ENCODE data around the gene TPRKB.
"Not testable (repeated sequence)": the region's sequence is repeated elsewhere in the genome, so short reads cannot be mapped to it uniquely, and the experiment has no call there.

TPRKB gene

DNA sequence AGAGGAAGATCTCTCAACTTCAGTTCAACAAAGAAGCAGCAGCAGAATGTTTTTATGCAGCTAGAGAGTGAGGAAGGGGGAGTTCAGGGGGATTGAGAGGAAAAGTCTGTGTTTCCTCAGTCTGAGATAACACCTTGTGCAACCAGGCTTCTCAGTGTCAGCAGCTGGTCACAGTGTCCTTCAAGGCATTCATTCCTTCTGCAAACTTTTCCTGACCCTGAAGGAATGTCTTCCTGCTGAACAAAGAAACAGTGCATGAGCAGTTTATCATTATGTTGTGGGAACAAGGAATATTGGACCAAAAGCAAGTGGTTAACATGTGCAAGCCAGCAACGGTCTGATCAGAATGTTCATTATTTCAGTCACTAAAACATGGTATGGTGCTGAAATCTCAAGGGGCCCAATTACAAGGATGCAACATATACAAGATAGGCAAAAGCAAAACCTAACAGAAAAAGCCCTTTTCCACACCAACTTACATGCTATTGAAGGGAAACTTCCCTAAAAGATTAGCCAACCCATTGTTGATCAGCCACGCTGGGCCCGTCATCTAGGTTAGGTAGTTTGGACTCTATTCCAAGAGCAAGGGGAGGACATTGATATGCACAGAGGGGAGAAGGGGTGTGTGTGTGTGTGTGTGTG lies 34.2 kb downstream of the TPRKB start:
- not testable (repeated sequence) for DNase-seq (ENCODE audit: low read depth, low spot score); H3K4me3 ChIP-seq (ENCODE audit: low read length)

DNA sequence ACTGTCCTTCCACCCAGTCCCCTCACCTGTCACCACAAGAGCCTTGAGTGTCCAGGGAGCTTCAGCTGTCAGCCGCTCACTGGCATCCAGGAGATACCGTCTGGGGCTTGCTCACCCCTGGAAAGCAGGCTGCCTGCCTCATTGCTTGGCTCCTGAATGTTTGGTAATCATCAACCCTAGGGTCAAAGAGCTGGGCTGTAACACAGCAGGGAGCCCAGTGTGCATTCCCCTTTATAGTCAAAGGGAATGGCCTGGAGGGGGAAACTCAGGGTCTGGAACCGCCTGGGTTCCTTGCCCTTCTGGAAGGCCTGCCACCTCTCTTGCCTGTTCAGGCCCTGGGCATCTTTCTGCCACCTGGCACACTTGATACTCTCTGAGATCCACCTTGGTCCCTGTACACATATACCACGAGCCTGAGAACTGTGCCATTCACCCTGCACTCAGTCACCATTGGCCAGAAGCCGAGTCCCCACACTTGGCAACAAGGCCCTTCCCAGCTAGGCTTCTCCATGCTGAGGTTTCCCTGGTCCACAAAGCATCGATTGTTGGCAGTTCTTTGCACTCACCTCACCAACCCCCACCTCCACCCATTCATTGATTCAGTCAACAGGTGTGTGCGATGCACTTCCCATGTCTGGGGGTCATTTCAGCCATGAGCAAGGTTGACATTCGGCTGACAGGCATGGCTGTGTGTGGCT lies 35.0 kb downstream of the TPRKB start:
- no peak for DNase-seq (ENCODE audit: low read depth, low spot score)
- no peak overlapping the region for H3K4me3 ChIP-seq (ENCODE audit: low read length)

DNA sequence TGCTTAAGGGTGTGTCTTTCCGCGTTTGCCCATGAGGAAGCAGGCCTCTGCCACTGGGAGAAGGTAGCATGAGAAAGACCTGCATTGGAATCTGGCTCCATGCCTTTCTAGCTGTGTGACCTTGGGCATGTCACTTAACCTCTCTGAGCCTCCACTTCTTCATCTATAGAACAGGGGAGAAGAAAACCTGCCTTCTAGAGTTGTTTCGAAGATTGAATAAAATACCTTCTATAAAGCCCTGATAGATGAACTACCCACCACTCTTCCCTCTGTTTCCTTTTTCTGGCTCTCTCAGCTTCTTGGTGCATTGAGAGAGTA lies 35.7 kb downstream of the TPRKB start:
- not testable (repeated sequence) for DNase-seq (ENCODE audit: low read depth, low spot score); H3K4me3 ChIP-seq (ENCODE audit: low read length)

DNA sequence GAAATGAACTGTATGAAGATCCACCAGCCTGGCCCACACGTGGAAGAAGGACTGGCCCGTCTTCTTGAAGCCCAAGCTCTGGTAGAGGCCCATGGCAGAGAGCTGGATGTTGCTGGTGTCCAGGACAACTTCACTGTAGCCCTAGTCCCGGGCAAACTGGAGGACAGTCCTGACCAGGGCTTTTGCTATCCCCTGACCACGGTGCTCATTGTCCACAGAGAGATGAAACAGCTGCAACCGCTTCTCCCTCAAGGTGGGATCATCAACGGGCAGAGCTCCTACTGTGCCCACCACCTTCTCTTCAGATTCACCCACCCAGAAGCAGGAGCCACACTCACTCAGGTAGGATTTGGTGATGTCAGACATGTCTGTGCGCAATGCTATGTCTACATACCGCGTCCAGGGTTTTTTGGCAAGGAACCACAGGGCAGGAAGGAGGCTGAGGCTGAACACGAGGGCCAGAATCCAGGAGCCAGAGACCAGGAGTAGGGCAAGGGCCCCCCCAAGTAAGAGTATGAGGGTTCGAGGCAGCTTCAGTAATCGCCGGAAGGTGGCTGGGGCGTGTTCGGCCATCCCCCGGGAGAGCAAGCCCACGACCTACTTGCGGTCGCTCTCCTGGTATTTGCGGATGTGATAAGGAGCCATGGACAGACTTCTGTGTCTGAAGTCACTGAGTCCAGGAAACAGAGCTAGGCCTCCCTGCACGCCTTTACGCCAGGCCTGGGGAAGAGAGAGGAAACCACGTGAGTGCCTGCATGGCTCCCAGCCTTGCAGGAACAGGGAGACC lies 36.3 kb downstream of the TPRKB start:
- no peak overlapping the region for H3K4me3 ChIP-seq (ENCODE audit: low read length)
- DNase-seq (ENCODE audit: low read depth, low spot score), result no peak

DNA sequence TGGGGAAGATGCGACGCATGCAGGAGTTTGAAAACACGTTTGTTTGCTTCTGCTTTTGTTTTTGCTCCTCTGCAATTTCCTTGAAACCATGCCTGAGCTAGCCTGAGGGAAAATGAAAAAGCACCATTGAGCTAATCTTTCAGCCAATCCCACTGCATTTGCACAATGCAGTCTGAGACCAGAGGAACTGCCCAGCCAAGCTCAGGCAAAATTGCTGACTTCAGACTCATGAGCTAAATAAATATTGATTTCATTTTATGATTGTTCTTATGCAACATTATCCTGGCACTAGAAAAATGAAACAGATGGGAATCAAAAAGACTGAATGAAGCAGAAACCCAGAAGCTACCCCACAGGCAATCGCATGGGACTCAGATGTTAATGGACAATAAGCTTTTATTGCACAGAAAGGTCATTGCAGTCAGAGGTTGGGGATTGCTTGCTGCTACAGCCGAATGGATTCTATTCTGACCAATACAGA lies 37.0 kb downstream of the TPRKB start:
- H3K4me3 ChIP-seq (ENCODE audit: low read length), result no peak overlapping the region
- no peak for DNase-seq (ENCODE audit: low read depth, low spot score)

DNA sequence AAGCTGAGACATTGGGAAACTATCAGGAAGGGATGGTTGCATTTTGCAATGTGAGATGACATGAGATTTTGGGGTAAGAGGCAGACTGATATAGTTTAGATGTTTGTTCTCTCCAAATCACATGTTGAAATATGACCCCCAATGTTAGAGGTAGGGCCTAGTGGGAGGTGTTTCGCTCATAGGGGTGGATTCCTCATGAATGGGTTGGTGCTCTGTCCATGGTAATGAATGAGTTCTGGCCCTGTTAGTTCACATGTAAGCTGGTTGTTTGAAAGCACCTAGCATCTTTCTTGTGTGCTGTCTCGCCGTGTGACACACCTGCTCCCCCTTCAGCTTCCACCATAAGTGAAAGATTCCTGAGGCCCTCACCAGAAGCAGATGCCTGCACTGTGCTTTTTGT lies 37.7 kb downstream of the TPRKB start:
- DNase-seq (ENCODE audit: low read depth, low spot score), result no peak
- no peak overlapping the region for H3K4me3 ChIP-seq (ENCODE audit: low read length)

DNA sequence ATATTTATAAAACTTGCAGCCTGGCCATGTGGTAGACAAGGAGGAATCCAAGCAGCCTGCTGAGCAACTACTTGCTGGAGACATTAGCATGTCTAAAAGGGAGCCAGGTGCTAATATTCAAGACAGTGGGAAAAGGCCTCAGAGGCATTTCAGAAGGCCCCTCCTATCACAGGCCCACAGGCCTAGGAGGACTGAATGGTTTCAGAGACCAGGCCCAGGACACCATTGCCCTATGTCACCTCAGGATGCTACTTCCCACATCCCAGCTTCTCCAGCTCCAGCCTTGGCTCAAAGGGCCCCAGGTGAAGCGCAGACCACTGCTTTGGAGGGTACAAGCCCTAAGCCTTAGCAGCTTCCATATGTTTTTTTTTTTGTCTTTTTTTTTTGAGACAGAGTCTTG lies 39.0 kb downstream of the TPRKB start:
- H3K4me3 ChIP-seq (ENCODE audit: low read length), result no peak overlapping the region
- no peak for DNase-seq (ENCODE audit: low read depth, low spot score)

DNA sequence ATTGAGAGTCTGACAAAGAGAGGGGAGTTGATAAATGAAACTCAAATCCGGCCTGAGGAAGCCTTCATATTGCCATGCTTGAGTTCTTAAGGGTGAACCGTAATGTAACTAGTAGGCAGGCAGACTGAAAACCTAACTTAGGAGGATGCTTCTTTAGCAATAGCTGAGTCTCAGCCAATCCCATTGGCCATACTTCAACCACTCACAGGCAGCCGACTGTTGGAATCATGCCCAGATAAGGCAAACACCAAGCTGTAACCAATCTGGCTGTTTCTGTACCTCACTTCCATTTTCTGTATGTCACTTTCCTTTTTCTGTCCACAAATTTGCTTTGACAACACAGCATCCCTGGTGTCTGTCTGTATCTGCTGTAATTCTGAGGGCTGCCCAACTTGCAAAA lies 39.5 kb downstream of the TPRKB start:
- H3K4me3 ChIP-seq (ENCODE audit: low read length), result no peak overlapping the region
- no peak for DNase-seq (ENCODE audit: low read depth, low spot score)

DNA sequence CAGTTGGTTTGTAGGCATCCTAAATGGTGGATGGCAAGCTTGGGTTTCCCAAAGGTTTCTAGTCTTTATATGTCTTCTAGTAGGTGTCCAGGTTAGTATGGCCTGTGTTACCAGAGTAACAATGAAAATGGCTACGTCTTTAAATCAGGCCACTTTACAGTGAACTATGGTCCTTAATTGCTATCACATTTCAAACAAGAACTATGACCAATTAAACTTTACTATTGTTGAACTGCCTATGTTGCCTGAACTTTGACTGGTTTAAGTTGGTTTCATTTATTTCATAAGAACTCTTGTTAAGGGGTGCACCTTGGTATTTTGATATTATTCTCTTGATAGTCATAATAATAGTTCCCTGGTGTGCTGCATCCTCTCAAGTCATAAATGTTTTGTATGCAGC lies 40.2 kb downstream of the TPRKB start:
- not testable (repeated sequence) for H3K4me3 ChIP-seq (ENCODE audit: low read length); DNase-seq (ENCODE audit: low read depth, low spot score)

DNA sequence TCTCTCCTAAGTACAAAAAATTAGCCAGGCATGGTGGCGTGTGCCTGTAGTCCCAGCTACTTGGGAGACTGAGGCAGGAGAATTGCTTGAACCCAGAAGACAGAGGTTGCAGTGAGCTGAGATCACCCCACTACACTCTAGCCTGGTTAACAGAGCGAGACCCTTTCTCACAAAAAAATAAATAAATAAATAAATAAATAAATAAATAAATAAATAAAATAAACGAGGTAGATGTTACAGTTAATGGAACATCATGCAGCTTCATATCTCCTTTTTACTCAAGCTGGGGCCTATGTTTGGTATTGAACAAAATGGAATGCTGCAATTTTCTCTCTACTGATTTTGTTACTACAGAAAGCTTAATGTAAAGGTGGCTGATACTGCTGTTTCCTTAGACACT lies 40.6 kb downstream of the TPRKB start:
- H3K4me3 ChIP-seq (ENCODE audit: low read length); DNase-seq (ENCODE audit: low read depth, low spot score): not testable (repeated sequence)

DNA sequence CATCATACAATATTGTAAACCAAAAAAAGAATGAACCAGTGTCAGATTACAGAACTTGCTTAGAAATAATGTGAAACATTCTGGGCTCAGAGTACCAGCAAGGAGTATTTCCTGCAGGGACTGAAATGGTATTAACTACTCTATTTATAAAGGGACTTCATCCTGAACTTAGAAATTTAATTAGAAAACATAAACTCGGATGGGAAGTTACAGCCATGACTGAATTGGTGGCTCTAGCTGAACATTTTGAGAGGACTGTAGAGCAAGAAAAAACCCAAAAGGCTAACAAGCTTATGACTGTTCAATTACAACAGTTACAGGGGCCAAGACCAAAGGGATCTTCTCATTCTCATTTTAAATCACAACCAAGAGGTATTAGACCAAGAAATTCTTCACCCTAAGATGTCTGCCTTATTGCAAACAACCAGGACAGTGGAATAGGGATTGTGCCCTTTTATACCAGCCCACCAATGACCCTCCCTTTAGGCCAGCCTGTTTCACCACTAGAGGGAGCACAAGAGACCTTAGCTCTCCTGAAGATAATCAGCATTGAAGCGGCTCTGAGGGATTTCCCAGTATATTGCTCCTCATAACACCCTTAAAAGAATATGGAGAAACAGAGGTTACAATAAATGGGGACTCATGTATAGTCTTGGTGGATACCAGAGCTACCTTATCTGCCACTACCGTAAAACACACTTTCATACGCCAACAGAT lies 46.6 kb downstream of the TPRKB start:
- not testable (repeated sequence) for H3K4me3 ChIP-seq (ENCODE audit: low read length)
- DNase-seq (ENCODE audit: low read depth, low spot score), result peak; percentile 17

DNA sequence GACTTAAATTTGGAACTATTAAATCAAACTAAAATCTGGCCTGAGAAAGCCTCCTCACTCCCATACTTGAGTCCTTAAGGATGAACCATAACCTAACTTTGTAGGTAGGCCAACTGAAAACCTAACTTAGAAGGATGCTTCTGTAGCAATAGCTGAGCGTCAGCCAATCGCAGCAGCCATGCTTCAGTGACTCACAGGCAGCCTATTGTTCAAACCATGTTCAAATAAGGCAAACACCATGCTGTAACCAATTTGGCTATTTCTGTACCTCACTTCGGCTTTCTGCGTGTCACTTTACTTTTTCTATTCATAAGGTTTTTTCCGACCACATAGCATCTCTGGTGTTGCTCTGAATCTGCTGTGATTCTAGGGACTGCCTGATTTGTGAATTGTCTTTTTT lies 48.7 kb downstream of the TPRKB start:
- DNase-seq (ENCODE audit: low read depth, low spot score); H3K4me3 ChIP-seq (ENCODE audit: low read length): not testable (repeated sequence)

DNA sequence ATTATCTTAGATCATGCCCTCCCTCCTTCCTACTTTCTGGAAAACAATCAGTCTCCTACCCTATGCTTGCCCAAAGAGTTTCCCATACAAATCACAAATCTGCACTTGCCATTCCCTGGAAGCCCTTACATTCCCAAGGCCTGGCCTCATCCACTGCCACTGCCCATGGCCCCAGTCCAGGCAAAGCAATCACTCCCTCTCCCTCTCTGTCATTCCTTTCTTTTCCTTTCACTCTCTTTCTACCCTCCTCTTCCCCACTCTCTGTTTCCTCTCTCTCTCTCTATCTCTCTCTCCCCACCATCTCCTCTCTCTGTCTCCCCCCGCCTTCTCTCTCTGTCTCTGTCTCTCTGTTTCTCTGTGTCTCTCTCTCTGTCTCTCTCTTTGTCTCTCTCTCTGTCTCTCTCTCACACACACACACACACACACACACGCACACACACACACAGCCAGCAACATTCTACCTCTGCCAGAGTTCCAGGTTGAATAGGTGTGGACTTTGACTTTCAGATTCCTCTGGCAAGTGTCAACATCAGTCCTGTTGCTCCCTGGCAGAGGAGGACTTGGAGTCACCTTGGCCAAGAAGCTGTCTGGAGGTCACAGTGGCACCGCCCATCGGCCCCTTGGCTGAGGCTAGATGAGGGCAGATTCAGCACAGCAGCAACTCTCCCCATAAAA lies 51.2 kb downstream of the TPRKB start:
- DNase-seq (ENCODE audit: low read depth, low spot score), result no peak
- H3K4me3 ChIP-seq (ENCODE audit: low read length), result no peak overlapping the region

DNA sequence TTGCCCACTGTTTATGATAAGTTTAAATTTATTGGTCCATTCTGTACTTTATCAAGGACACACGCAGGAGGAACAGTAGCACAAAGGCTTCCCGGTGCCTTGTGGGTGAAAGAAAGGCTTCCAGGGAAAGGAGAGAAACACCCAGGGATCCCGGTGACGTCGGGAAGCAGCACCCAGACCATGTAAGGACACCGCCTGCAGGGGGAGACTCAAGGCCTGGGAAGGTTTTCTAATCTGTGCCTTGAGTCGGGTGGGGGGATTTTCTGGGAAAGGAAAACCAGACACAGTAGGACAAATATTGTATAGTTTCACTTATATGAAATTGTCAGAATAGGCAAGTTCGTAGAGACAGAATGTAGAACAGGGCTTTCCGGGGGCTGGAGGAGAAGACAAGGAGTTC lies 52.2 kb downstream of the TPRKB start:
- not testable (repeated sequence) for H3K4me3 ChIP-seq (ENCODE audit: low read length); DNase-seq (ENCODE audit: low read depth, low spot score)

DNA sequence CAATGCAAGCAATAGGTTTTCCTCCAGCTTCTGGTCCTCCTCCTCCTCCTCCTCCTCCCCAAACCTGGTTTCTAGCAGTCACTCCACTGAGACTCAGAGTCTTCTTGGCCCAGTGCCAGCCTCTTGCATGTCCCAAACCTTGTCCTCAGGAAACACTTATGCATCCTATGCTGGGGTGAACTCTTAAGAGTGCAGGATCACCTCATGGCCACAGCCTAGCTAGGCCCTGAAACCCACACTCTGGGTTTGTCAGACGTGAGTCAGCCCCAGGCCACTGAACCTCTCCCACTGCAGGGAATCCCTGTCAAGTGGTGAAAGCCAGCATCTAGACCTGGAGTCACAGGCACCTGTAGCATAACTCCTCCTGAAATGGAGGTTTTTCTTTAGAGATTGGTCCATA lies 52.8 kb downstream of the TPRKB start:
- DNase-seq (ENCODE audit: low read depth, low spot score); H3K4me3 ChIP-seq (ENCODE audit: low read length): not testable (repeated sequence)

DNA sequence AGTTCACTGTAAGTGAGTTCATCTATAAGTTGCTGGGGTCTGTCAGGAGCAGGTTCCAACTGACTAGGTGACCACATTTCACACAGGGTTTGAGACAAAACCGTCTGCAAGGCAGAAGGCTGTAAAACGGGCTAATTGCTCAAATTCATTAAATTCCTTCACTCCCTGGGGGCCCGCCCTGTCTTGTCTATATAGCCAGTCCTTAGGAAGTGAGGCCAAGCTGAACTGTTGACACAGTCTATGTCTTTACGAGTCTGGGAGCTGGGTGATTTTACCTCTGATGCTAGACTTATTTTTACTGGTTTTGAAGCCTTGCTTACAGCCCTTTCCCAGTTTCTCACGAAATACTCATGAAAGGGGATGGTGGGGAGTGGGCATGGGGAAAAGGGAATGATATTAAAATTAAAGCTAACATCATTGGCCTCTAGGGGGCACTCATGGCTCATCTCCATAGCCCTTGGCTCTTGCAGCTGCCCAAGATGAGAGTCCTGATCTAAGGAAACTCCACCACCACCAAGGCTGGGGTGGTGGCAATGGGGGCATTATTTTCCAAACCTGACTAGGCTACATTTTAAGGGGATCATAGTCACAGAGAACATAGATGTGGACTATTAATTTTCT lies 57.1 kb downstream of the TPRKB start:
- H3K4me3 ChIP-seq (ENCODE audit: low read length), result not testable (repeated sequence)
- peak; percentile 18 for DNase-seq (ENCODE audit: low read depth, low spot score)

Data from Jurkat, Clone E6-1 (cell line).